ENCODE results near the gene APBB2.

The APBB2 gene

GRCh38 chr4:40915318-40916217, 298.8 kb downstream of the APBB2 start:
- peak; percentile 16 for DNase-seq (ENCODE audit: low read depth)
- in situ Hi-C loops (cut with HindIII; ENCODE audit: low sequenced_read_pairs) = no loop called here
- TF ChIP-seq CTCF (IDR thresholded peaks at IDR 0.05; ENCODE audit: low read depth, low read length, missing control alignments) = no peak
- H3K4me3 ChIP-seq (ENCODE audit: low read depth, low read length) = no peak overlapping the region

- no peak for DNase-seq (ENCODE audit: low read depth)
- no peak overlapping the region for H3K4me3 ChIP-seq (ENCODE audit: low read depth, low read length)
- in situ Hi-C loops (cut with HindIII; ENCODE audit: low sequenced_read_pairs) = no loop called here
- TF ChIP-seq CTCF (IDR thresholded peaks at IDR 0.05; ENCODE audit: low read depth, low read length, missing control alignments) = no peak
These were observed 301.7 kb downstream of the APBB2 start for GRCh38 chr4:40912460-40913184.

GRCh38 chr4:40910706-40911105, 303.6 kb downstream of the APBB2 start:
- no peak for TF ChIP-seq CTCF (IDR thresholded peaks at IDR 0.05; ENCODE audit: low read depth, low read length, missing control alignments)
- H3K4me3 ChIP-seq (ENCODE audit: low read depth, low read length) = no peak overlapping the region
- in situ Hi-C loops (cut with HindIII; ENCODE audit: low sequenced_read_pairs) = no loop called here
- DNase-seq (ENCODE audit: low read depth) = no peak

GRCh38 chr4:40909363-40909876, 304.9 kb downstream of the APBB2 start:
- no peak for TF ChIP-seq CTCF (IDR thresholded peaks at IDR 0.05; ENCODE audit: low read depth, low read length, missing control alignments)
- no peak overlapping the region for H3K4me3 ChIP-seq (ENCODE audit: low read depth, low read length)
- no peak for DNase-seq (ENCODE audit: low read depth)
- in situ Hi-C loops (cut with HindIII; ENCODE audit: low sequenced_read_pairs) = no loop called here

- H3K4me3 ChIP-seq (ENCODE audit: low read depth, low read length) = no peak overlapping the region
- TF ChIP-seq CTCF (IDR thresholded peaks at IDR 0.05; ENCODE audit: low read depth, low read length, missing control alignments) = peak; percentile 96
- in situ Hi-C loops (cut with HindIII; ENCODE audit: low sequenced_read_pairs) = no loop called here
- peak; percentile 63 for DNase-seq (ENCODE audit: low read depth)
These were observed 305.5 kb downstream of the APBB2 start for GRCh38 chr4:40908702-40909362.

- in situ Hi-C loops (cut with HindIII; ENCODE audit: low sequenced_read_pairs) = no loop called here
- no peak overlapping the region for H3K4me3 ChIP-seq (ENCODE audit: low read depth, low read length)
- no peak for TF ChIP-seq CTCF (IDR thresholded peaks at IDR 0.05; ENCODE audit: low read depth, low read length, missing control alignments)
- no peak for DNase-seq (ENCODE audit: low read depth)
These were observed 306.0 kb downstream of the APBB2 start for GRCh38 chr4:40908297-40908696.
